Neural progenitor cell (in vitro differentiated cells): ENCODE measurements around the gene GOLT1A.

Source experiments
- CTCF ChIP-seq: fragments of 200-600 bp; sonication (generic); IDR thresholded peaks from 2 replicates; pipeline ENCODE4 v1.5.1; 2017; ENCODE audit warnings: antibody characterized with exemption, mild to moderate bottlenecking
- EZH2 ChIP-seq: fragments of 200-600 bp; sonication (generic); IDR thresholded peaks from 2 replicates; pipeline ENCODE4 v1.6.1; 2017; ENCODE audit warnings: antibody characterized with exemption, mild to moderate bottlenecking, moderate library complexity
- EZH2phosphoT487 ChIP-seq: fragments of 200-600 bp; sonication (generic); IDR thresholded peaks from 2 replicates; pipeline ENCODE4 v1.6.1; 2017; ENCODE audit warnings: antibody characterized with exemption

GRCh38 chr1:204196068-204196795 lies 17.6 kb downstream of the GOLT1A start, which contains the start of gene KISS1:
- no peak for TF ChIP-seq CTCF
- no peak for TF ChIP-seq EZH2
- no peak for TF ChIP-seq EZH2phosphoT487
